Measurements from ENCODE around the gene YARS1.

Gene YARS1

GRCh38 chr1:32765570-32766327 is 51.4 kb downstream of the YARS1 start:
- DNase-seq (ENCODE audit: low read depth, low spot score): no peak

- DNase-seq (ENCODE audit: low read depth, low spot score): no peak
These were observed 52.2 kb downstream of the YARS1 start for GRCh38 chr1:32764826-32765569.

GRCh38 chr1:32763221-32763620 is 53.9 kb downstream of the YARS1 start:
- DNase-seq (ENCODE audit: low read depth, low spot score): no peak

GRCh38 chr1:32761936-32762335 is 55.2 kb downstream of the YARS1 start:
- DNase-seq (ENCODE audit: low read depth, low spot score): no peak

- DNase-seq (ENCODE audit: low read depth, low spot score): no peak
These were observed 55.8 kb downstream of the YARS1 start for GRCh38 chr1:32761253-32761877.

- no peak for DNase-seq (ENCODE audit: low read depth, low spot score)
These were observed 57.0 kb downstream of the YARS1 start for GRCh38 chr1:32759997-32760623.

GRCh38 chr1:32759521-32759981 is 57.6 kb downstream of the YARS1 start:
- no peak for DNase-seq (ENCODE audit: low read depth, low spot score)

GRCh38 chr1:32758795-32759430 is 58.2 kb downstream of the YARS1 start:
- no peak for DNase-seq (ENCODE audit: low read depth, low spot score)

- no peak for DNase-seq (ENCODE audit: low read depth, low spot score)
These were observed 58.9 kb downstream of the YARS1 start for GRCh38 chr1:32758177-32758794.

- no peak for DNase-seq (ENCODE audit: low read depth, low spot score)
These were observed 59.8 kb downstream of the YARS1 start for GRCh38 chr1:32757213-32757895.

GRCh38 chr1:32755810-32756159 is 61.4 kb downstream of the YARS1 start:
- no peak for DNase-seq (ENCODE audit: low read depth, low spot score)

GRCh38 chr1:32755098-32755809 is 61.9 kb downstream of the YARS1 start:
- DNase-seq (ENCODE audit: low read depth, low spot score): no peak

GRCh38 chr1:32754317-32755097 is 62.7 kb downstream of the YARS1 start:
- no peak for DNase-seq (ENCODE audit: low read depth, low spot score)

- DNase-seq (ENCODE audit: low read depth, low spot score): peak; percentile 23
These were observed 63.4 kb downstream of the YARS1 start for GRCh38 chr1:32753532-32754316.

GRCh38 chr1:32749771-32750170 is 67.4 kb downstream of the YARS1 start:
- DNase-seq (ENCODE audit: low read depth, low spot score): no peak

GRCh38 chr1:32749332-32749731 is 67.8 kb downstream of the YARS1 start:
- DNase-seq (ENCODE audit: low read depth, low spot score): no peak

GRCh38 chr1:32748926-32749325 is 68.2 kb downstream of the YARS1 start:
- DNase-seq (ENCODE audit: low read depth, low spot score): no peak

- DNase-seq (ENCODE audit: low read depth, low spot score): no peak
These were observed 68.8 kb downstream of the YARS1 start for GRCh38 chr1:32748348-32748747.

Measured in activated CD4-positive, CD25-positive, alpha-beta regulatory T cell treated with anti-CD3 and anti-CD28 coated beads, Interleukin-2, amount 50 U/mL, for 16 hours (primary cell).